HG02943 (cell line): ENCODE results near the gene DIPK1B.

ENCODE experiments used
- ATAC-seq: cut with Tn5 transposase; IDR thresholded peaks from one replicate; pipeline ENCODE4 v1.9.1; 2021; ENCODE audit warnings: mild to moderate bottlenecking, low read depth, moderate library complexity; ENCODE audit not compliant: unreplicated experiment

The DIPK1B gene

DNA sequence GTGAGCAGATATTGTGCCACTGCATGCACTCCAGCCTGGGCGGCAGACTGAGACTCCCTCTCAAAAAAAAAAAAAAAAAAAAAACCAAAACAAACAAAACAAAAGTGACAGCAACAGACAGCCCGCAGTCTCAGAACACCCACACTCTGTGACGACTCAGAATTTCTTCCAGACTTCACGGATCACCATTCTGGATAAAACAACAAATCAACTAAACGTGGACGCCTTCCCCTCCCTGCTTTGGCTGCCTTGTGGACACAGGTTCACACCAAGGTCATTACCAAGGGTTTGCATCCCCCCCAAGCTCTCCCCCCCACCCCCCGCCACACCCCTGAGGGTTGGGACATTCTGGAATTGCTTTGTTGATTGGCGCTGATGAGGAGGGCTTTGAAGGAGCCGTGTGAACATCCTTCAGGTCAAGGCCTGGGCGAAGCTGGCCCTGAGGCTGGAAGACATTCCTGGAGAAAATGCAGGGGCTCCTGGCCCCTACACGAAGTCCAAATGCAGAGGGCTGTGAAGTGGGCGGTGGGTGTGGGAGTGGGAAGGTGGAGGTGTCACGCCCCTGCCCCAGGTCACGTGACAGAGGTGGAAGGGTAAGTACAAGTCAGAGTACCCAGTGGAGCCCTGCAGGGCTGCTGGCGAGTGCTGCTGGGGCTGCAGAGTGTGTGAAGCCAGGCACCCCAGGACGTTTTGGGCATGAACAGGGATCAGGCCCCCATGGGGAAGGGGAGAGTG lies 20.2 kb downstream of the DIPK1B start:
- no peak for ATAC-seq

DNA sequence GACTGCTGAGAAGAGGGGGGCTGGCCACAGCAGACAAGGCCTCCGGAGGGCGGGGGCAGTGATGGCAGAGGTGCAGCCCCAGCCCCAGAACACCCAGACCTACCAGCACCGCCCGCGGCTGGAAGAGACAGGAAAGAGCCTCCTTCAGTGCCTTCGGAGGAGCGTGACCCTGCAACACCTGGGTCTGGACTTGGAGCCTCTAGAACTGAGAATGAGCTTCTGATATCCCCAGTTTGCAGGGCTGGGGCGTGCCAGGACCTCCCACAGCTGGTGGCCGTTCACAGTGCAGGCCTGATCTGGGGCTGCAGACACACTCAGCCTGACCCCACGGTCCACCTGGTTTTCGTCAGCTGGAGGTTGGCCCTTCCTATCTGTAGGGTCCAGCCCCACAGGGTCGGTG lies 21.2 kb downstream of the DIPK1B start:
- no peak for ATAC-seq

DNA sequence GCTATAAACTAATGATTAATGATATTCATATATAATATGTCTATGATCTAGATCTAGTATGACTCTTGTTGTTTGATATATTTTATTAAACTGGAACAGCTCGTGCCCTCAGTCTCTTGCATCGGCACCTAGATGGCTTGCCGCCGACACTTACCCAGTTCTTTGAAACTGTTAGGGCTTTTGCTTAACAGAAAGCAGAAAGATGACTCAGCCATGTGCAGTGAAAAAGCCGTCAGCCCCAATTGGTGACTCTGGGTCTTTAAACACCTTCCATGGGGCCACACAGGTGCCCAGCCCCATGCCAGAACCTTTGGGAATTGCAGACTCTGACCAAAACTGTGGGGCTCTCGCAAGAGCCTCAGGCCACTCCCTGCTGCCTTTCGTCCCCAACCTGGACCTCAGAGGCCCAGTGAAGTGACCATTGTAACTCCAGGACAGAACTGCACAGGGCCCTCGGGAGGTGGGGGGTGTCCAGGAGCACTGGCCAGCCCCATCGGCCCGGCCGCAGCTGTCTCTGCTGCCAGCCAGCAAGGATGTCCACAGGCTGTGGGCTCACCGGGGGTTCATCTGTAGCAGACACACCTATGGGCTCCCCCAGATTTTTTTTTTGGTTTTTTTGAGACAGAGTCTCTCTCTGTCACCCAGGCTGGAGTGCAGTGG lies 22.6 kb downstream of the DIPK1B start:
- no peak for ATAC-seq

- no peak for ATAC-seq
These were observed 23.6 kb downstream of the DIPK1B start for GRCh38 chr9:136735812-136736480.

GRCh38 chr9:136738960-136739359 lies 26.6 kb downstream of the DIPK1B start:
- no peak for ATAC-seq

DNA sequence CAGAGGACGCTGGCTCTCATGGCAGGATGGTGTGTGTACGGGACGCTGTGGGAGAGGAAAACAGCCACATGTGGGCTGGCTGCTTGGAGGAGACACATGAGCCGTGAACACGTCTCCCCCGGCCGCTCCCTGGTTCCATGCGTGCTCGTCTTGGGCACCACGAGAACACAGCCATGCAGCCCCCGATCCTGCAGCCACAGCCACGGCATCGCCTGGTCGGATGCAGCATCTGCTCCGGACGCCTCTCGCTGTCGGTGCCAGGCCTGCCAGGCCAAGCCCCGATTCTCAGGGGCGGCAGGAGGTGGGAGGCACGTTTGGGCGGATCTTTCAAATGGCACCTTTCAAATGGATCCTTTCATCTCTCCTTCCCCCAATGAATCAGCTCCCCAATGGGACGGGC lies 27.1 kb downstream of the DIPK1B start:
- ATAC-seq = no peak

DNA sequence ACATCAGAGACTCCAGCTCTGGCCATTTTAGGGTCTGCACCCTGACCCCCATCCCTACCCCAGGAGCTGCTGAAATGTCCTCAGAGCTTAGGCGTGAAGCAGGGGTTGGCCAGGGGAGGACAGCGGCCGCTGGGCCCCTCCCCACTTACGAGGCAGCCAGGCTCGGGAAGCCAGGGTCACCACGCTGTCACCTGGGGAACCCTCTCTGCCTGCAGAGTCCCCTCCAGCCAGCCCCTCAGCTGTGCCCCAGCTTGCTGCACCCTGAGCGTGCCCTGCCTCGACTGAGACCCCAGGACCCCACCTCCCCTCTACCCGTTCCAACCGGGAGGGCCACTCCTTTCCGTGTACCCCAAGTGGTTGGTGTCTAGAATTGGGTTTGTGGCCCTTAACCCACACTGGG lies 27.7 kb downstream of the DIPK1B start:
- ATAC-seq = no peak

GRCh38 chr9:136740491-136740890 lies 28.1 kb downstream of the DIPK1B start:
- no peak for ATAC-seq

DNA sequence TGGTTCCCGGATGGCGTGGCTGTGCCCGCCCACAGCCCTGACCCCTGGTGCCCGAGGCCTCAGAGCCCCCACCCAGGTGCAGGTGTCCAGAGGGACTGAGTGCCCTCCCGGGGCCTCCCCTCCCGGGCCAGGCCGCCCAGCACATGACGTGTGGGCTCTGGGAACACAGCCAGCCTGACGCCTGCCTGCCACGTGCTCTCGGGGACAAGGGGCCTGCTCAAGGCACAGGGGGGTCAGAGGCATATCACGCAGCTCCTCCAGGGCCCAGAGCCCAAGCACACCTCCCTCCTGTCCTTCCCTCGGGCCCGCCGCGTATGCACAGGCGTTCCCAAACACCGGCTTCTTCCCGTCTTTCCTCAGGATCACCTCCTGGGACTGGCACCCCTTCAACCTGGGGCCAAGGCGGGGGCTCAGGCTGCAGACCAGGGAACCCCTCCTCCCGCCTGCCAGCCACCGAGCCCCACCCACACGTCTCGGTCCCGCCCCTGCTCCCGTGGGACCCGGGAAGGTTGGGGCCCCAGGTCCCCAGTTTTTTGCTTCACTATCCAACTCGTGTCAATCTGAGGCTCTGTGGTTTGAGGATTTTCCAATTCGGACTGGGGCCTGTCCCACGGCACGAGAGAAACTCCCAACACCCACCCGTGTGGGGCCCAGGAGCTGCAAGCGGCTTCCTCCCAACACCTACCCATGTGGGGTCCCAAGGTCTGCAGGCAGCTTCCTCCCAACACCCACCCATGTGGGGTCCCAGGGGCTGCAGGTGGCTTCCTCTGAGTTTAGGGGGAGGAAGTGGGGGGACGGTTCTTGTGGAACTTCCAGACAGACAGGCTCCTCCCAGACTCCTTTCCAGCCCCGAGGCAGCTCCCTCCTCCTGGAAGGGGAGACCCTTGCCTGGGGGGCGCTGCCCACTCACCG lies 28.9 kb downstream of the DIPK1B start:
- no peak for ATAC-seq

DNA sequence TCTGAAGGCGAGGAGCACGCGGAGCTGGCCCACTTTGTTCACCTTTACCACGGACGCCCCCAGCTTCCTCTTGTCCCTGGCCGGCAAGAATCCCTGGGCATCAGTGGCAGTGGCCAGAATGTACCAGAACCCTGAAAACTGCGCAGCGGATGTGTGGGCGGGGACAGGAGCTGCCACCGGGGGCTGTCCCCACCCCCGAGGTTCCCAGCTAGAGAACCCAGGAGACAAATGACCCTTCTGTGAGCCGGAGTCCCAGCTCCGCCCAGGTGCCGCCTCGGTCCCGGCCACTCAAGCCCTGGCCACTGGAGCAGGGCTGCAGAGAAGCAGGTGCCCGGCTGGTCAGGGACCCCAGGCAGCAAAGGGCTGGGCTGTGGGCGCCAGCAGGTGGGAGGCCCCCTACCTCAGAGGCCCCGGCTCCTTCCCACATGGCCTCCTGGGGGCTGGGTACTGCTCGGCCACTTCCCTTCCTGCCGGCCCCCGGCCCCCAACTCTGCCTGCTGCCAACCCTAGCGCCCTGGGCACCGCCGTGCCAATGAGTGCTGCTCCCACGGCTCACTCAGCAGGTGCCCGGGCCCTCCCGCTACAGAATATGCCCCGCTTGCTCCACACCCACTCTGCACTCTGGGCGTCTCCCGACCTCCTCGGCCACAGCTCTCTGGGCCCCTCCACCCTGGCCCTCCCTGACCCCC lies 29.7 kb downstream of the DIPK1B start:
- no peak for ATAC-seq

- ATAC-seq = no peak
These were observed 30.4 kb downstream of the DIPK1B start, which contains the start of gene LCN10 for GRCh38 chr9:136742591-136743391. LCN10 (minus strand) TSS chr9:136742940; CDS start chr9:136742903, 37 bp downstream.

DNA sequence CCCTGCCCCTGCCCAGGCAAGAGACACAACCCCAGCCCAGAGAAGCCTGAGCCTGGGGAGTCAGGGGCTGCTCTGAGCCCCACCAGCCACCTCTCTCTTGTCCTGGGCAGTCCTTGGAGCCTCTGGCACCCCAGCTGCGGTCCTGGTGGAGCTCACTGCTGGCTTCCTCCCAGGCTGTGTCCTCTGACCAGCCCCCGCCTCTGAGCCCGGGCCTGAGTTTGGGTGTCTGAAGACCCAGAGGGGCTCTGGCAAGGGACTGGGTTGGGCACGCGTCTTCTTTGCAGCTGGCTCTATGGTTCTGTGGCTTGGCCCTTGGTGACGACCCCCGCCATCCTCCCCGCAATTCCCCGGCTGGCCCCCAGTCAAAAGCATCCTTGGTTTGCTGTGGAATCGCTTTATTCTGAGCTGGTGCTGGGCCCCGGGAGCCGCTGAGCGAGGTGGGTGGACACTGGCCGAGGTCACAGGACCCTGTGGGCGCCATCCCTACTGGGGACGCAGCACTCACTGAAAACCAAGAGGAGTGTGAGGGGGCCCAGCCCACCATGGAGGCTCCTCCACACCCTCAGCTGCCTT lies 31.4 kb downstream of the DIPK1B start:
- ATAC-seq = no peak

- ATAC-seq = no peak
These were observed 32.4 kb downstream of the DIPK1B start for GRCh38 chr9:136744773-136745172.

DNA sequence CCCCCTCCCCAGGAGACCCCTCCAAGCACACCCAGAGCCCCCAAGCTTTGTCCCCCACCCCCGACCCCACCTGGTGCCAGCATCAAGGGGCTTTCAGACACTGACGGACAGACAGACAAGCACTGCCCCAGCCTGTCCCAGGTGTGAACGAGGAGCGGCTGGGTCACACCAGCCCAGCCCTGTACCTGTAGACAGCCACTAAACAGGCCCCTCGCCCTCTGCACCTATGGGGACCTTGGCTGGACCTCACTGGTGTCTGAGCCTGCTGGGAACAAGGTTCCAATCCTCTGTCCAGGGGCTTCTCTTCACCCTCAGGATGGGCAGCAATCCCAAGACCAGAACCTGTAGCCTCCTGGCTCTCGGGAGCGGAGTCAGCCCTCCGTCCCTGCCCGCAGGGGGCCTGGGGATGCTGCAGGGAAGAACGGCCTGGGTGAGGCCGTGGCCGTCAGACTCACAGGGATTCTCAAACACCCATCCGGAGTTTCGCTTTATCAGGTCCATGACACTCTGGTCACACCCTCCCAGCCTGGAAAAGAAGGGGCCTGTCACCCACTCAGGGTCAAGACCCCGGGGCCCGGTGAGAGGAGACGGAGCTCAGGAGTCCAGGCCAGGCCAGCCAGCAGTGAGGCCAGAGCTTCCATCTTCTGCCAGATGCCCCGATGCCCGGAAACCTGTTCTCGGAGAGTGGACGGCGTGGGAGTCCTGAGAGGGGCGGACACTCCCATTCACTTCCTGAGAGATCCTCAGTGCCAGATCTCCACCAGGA lies 33.2 kb downstream of the DIPK1B start:
- no peak for ATAC-seq

DNA sequence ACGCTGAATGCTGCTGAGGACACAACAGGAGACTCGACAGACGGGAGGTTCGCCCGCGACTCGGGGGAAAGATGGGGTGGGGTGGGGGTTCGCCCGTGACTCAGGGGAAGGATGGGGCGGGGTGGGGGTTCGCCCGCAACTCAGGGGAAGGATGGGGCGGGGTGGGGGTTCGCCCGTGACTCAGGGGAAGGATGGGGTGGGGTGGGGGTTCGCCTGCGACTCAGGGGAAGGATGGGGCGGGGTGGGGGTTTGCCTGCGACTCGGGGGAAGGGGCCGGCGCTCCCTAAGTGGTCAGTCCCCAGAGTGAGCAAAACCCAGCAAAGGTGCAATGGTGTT lies 33.8 kb downstream of the DIPK1B start:
- no peak for ATAC-seq

DNA sequence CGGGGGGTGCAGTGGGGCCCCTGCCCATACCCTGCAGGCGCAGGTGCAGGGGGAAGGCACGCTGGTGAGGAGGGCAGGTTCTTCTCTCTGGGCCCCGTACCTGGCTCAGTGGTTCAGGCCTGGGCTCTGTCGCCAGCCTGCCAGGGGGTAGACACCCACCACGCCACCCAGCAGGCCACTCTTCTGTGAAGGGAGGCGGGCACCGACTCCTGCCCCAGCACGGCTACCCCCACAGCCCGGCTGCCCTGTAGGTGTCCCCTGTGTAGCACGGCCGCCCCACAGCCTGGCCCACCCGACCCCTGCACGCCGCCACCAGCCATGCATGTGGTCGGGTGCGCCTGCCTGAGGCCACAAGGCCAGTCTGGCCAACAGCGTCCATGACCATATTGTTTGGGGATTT lies 34.2 kb downstream of the DIPK1B start:
- no peak for ATAC-seq

DNA sequence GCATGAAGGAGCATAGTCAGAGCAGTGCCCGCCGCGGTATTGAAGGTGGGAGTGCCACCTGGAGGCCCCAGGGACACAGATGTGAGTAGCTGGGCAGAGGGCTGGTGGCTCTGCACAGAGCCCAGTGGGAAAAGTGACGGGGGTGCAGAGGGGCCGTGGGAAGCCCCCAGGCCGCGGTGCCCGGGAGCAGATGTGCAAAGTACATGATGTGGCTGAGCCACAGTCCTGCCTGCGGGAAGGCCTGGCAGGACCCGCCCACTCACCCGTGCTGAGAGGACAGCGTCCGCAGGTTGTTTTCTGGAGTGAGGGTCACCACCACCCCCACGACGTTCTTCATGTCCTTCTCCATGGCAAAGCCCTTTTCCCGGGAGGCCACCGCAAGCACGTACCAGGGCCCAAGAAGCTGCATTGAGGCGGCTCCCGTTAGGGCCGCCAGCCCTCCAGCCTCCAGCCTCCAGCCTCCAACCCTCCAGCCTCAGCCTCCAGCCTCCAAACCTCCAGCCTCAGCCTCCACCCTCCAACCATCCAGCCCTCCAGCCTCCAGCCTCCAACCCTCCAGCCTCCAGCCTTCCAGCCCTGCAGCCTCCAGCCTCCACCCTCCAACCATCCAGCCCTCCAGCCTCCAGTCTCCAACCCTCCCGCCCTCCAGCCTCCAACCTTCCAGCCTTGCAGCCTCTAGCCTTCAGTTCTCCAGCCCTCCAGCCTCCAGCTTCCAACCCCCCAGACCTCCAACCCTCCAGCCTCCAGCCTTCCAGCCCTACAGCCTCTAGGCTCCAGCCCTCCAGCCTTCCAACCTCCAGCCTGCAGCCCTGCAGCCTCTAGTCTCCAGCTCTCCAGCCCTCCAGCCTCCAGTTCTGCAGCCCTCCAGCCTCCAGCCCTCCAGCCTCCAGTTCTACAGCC lies 35.0 kb downstream of the DIPK1B start:
- no peak for ATAC-seq
